HG03342 (cell line): Measurements from ENCODE around the gene UBE2D2.

Source experiments
- ATAC-seq: cut with Tn5 transposase; IDR thresholded peaks from one replicate; pipeline ENCODE4 v1.9.1; 2021; ENCODE audit warnings: mild to moderate bottlenecking, moderate library complexity; ENCODE audit not compliant: unreplicated experiment

UBE2D2 gene

DNA sequence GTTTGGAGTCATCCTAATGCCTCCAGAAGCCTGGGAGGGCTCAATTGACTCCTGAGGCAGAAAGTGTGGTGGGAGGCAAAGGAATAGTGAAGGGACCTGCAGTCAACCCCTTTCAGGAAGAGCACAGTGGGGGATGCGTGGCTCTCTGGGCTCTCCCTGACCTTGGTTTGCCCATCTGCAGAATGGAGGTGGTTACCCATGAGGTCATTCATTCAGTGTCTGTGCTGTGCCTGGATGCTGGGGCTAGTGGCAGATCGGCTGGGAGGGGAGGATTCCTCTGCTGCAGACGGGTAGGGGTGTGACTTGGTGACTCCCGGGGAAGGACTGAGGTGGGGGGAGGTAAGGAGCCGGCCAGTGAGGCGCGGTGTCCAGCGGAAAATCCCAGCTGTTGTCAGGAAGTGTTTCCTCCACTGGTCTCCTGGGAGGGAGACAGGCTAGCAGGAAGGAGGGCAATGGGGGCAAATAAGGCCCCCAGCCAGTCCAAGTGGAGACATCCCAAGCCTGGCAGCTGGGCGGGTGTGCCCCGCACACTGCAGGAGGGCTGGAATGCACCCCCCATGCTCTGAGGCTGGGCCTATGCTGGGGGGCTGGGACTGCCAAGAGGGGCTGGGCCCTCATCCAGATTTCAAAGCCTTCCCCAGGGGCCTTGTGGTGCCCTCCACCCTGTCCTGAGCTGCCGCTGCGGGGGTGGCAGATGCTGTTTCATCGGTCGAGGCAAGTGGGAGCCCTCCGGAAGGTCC, 98.0 kb downstream of the UBE2D2 start:
- ATAC-seq = no peak

DNA sequence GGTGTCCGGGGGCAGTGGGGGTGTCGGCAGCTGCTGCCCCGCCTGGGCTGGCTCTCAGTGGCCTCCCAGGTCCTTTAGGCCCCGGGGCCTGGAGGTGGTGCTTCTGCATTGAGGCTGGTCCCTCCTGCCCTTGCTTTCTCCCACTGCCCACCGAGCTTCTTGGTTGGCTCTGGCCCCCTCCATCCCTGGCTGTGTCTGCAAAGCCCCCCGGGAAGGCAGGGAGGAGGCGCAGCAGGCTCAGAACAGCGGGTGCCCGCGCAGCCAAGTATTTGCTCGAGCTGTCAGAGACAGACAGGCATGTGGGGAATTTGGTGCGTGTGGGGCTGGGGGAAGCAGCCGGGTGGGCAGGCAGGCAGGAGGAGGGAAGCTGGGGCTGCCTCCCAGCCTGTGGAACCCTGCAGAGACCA, 98.6 kb downstream of the UBE2D2 start:
- no peak for ATAC-seq

DNA sequence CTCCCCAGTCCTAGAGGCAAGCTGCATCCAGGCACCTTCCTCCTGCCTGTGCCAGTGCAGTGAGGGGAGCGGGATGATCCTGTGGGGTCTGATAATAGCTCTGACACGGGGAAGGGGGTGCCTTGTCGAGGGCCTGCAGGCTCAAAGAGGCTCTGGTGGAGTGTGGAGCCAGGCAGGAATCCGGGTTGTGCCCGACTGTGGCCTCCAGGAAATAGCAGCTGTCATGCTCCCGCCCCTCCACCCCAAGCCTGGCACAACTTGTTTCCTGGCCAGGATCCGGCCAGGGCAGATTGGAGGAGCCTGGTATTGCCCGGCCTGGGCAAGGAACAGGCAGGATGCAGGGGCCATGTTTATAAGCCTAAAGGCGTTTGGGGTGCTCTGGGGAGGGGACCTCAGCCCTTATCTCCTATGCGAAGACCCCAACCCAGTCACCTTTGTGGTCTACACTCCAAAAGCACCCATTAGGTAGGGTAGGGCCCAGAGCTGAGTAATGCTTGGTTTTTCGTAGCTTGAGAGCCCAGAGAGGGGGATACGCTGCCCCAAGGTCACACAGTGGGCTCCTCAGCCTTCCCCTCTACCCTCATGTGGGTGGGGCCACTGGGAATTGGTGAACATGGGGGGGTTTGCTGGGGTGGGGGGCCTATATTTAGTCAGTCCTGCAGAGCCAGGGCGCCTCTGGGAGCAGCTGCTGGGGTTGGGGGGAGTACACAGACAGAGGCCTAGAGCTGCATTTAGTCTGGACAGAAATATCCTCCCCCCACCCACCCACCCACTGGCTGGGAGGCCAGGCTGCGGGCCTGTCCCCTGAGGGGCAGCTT, 99.2 kb downstream of the UBE2D2 start:
- no peak for ATAC-seq

DNA sequence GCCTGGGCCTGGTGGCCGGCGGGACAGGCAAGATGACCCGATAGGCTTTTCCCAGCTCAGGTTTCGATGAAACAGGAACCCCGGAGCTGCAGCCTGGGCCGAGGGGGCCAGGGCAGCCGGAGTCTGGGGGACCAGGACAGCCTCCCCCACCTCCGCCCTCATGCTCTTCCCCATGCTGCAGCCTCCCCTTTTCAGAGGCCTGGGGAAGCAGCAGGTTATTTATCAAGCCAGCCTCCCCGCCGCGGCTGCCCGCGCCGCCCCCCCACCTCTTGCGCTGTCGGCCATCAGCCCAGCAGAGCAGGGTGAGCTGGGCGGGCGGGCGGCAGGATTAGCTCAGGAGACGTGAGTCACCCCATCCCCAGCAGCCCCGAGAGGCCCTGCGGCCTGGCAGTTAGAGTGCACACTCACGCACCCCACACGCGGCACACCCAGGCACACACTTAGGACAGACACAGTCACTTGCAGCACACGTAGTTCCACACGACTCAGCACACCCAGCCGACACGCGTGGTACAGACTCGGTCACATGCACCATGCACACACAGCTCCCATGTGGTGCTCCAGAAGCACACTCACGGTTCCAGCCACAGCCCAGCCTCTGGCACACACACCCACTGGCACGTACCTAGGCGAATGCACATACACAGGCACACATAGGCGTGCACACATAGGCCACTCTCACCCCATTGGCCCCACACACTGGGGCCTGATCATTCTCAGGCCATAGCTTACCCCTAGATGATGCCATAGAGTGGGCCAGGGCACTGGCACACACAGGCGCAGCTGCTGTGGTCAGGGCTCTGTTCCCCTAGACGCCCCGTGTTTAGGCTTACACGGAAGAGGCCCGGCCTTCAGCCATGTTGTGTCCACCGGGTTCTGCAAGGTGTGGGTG, 100.0 kb downstream of the UBE2D2 start:
- ATAC-seq = peak; percentile 17

DNA sequence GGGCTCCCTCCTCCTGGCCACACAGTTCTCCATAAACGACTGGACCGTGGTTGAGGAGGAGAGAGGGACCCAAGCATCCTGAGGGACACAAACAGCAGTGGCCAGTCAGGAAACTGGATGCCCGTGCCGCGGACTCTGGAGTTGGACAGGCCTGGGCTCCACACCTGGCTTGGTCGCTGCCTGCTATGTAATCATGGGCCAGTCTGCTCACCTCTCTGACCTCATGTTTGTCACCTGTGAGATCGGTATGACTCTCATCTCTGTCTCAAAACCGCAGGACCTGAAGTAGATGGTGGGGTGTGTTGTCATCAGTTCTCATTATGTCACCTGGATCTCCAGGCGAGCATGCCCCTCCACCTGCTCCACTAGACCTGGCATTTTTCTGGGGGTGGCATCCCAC, 101.5 kb downstream of the UBE2D2 start:
- no peak for ATAC-seq

DNA sequence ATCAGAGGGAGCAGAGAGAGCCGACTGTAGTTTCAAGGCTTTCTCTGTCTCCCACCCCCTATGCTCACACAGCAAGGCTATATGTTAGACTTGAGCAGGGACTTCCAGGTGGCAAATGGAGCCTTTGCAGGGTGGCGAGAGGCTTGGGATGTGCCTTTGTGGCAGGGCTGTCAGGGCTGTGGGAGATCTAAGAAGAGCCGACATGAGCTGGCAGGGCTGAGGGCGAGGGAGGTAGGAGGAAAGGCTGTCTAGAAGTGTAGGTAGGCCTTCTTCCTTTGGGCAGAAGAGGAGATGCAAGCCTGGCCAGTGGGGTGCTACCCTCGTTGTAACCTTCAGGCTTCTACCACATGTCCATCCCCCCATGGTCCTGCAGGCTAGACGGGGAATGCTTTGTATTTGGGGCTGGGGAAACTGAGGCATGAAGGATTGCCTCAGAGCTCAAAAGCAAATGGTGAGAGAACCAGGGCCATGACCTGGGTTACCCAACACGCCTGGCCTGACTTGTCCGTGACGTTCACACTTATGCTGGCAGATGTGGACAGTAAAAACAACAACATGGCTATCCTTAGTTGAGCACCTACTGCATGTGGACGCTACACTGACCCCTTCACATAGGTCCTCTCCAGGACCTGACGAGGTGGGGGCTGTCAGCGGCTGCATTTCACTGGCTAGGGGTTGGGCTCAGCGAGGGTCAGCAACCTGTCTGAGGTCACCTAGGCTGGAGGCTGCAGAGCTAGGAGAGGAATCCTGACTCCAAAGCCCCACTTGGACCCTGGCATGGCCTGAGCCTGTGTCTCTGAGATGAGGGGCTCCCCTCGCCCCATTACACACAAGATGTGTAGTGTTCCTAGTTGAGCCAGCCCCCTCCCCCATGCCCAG, 102.3 kb downstream of the UBE2D2 start:
- ATAC-seq = no peak

DNA sequence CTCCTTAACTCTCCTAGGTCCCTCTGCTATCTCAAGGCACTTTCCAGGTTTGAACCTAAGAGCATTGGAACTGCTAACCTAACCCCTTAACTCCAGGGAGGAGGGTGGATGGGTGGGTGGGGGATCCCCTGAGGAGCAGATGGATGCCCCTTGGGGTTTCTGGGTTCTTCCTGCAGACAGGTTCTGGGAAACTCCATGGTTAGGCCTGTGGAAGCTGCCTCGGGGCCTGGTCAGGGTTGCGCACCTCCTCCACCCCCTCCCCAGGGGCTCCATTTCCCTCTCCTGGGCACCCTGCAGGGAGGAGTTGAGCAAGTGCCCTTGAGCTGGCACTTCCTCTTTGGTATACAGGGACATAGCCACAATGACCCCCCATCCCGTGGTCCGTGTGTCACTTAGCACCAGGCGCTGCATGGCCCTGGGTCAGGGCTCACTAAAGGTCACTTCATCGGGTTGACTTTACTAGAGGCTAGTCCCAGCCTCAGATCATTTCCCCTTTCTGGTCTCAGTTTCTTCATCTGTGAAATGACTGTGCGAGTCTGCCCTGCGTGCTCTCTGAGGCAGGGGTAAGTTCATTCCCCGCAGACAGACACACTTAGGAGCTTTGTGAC, 103.1 kb downstream of the UBE2D2 start:
- ATAC-seq = peak; percentile 54

DNA sequence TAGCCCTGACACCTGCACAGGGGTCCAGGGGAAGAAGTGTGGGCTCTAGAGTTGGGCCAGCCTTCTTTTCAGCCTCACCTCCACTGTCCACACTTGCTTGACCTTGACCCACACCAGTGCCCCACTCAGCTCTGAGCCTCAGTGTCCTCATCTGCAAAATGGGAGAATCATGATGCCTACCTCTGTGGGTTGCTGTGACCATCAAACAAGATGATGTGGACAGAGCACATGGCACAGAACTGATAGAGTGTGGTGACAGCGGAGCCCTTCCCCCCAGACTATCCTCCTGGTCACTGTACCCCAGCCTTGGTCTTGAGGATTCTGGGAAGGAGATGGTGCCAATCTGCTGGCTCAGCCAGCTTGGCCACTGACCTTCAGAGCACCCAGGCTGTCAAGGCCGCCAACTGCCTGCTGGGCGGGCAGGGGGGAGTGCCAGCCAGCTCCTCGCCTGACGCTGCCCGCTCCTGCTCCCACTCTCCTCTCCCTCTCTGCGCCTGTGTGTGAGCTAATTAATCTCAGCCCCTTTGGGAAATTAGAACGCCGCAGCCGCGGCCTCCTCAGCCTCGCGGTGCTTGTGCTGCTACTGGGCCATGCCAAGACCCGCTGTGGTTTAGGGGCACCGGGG, 103.7 kb downstream of the UBE2D2 start:
- ATAC-seq = no peak

DNA sequence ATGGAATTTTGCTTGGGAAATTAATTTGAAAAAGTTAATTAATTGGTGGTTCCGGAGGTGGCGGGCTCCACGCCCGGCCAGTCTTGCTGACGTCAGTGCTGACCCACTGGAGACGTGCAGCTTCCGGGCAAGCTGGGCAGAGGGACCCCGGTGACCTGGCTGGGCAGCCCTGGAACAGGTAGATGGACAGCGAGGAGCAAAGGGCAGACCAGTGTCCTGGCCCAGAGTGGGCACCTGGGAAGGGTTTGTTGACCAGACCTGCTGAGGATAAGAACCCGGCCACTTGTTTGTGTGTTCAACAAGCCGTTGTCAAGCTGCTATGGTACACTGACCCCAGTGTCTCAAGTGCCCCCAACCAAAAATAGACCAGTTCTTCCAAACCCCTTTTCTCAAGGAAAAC, 104.5 kb downstream of the UBE2D2 start:
- ATAC-seq = no peak

DNA sequence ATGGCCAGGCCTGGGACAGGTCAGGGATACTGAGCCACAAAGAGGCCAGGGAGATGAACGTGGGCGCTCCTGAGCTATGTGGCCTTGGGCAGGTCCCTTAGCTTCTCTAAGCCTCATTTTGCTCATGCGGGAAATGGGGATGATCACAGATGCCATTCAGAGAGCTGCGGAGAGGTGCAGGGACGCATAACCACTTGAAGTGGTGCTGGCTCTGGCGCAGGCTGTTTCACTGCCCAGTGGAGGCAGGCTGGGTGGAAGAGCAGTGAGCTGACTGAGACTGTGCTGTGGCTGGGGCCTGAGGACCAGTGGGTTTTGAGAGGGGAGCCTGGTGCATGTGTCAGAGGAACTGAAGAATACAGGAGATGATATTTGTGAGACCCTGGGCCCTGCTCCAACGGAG, 105.4 kb downstream of the UBE2D2 start:
- no peak for ATAC-seq

DNA sequence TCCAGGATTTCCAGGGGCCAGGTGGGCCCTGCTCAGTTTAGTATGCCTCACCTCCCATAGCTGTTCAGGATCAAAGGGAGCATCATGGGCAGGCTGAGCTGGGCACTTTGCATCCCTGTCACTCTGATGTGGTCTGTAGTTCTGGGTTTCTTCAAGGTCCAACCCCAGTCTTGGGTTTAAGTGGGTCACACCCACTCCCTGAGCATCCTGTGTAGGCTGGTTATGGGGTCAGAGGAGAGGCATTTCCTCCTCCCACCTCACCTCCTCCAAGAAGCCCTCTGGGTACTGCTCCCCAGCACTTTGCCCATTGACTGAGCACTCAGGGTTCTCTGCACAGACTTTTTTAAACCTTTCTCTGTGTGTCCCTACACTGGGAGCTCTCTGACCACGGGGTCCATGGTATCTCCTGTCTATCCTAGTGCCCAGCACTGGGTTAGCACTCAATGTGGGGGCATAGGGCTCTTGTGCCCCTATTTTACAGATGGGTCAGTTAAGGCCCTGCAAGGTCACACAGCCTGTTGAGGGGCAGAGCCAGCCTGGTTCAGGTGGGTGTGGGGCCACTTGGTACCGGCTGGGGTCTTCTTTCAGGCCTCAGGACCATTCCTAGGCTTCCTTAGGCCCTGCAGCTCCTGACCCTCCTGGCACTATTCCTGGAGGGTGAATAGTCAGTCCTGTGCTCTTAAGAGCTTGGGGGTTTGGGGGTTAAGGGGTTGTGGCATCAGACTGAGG, 106.0 kb downstream of the UBE2D2 start:
- no peak for ATAC-seq

DNA sequence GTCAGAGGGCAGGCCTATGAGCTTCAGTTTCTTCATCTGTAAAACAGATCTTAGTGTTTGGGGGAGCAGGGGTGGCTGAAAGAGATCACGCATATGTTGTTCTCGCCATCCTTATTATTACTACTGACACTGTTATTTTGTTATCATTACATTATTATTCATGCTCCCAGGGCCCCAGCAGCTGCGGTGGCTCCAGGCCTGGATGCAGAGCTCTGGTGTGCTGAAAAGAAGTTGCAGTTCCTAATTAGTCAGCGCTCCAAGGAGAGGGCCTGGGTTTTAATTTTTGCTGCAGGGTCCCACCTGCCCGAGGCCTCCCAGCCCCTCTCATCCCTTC, 106.6 kb downstream of the UBE2D2 start:
- ATAC-seq = no peak

DNA sequence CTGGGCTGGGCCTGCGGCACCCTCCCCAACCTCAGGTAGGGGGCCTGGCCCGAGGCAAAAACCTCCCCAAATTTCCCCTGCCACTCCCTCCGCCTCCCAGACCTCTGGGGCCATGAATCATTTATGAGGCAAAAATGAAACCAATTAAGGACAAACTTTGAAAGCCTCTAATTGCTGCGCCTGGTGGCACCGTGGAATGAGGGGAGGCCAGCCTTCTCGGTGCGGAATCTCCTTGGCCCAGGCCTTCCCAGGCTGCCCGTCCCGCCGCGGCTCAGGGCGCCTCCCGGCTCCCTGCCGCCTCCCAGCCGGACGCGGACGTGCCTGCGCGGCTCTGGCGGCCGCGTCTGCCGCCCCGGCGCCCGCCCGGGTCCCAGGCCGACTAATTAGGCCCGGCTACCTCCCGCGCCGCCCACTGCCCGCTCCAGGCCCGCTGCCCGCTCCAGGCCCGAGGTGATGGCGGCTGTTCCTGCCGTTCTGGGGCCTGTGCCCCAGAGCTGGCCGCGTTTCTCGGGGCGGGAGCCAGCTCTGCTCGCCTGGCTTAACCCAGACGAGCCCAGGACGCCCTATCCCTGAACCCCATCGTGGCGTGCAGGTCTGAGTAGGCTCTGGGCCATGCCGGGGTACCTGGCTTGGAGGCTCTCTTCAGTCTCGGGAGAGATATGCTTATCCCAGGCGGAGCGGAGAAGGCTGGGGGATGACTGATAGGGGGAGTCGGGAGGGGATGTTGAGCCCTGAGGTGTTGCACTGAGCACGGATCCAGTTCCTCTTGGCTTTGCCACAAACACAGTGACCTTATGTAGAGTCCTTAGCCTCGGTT, 107.1 kb downstream of the UBE2D2 start:
- ATAC-seq = no peak

DNA sequence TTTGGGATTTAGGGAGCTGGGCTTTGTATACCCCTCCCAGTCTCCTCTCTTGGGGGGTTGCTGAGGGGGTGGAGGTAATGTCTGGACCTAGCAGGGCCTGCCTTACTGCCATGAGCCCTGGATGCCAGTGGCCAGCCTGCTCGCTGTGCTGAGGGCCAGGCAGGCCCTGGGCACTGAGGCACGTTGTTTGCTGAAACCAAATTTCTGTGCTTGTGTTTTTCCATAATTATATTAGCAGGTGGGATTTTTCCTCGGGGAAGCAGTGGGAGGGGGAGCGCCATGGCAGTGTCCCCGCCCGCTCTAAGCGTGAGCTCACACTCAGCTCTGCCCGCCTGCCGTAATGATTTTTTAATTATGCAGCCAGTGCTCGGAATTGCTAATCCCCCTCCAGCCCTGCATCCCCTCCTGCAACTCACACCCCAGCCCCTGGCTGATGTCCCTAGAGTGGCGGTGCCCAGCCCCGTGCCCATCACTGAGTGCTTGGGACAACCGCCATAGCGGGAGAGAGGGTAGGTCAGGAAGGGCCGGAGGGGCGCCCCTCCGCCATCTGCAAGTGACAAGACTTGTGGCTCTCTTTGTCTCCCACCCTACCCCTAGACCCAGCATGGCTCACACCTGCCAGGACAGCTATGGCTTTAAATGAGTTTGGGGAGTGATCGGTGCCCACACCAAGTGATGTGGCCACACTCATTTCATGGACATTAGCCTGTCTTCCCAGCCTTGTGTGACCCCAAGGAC, 108.0 kb downstream of the UBE2D2 start:
- ATAC-seq = no peak

DNA sequence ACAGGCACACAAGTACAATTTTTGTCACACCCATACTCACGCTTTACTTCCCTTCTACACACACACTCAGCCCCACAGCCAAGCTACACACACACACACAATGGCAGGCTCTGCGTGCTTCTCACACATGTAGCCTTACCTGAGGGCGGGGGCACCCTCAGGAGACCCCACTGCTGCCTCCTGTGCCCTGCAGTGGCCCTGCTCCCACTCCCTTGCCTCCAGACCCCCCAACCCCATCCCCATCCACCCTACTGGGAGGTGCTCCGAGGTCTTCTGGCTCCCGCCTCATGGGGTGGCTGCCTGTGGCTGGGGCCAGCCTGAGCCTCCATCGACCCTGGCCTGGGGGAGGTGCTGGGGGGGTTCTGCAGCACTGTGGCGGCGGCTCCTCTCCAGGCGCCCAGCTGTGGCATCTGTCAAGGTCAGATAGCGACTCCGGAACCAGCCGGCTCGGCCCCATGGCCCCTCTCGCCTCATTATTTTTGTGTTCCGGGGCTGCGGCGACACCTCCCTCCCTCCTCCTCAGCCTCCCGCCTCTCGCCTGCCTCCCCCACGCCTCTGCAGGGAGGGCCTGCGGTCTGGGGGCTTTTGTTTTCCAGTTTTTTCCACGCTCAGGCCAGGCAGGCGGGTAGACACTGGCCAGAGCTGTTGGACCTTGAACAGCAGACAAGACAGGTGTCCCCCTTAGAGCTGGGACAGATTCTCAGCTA, 108.7 kb downstream of the UBE2D2 start:
- ATAC-seq = peak; percentile 24

DNA sequence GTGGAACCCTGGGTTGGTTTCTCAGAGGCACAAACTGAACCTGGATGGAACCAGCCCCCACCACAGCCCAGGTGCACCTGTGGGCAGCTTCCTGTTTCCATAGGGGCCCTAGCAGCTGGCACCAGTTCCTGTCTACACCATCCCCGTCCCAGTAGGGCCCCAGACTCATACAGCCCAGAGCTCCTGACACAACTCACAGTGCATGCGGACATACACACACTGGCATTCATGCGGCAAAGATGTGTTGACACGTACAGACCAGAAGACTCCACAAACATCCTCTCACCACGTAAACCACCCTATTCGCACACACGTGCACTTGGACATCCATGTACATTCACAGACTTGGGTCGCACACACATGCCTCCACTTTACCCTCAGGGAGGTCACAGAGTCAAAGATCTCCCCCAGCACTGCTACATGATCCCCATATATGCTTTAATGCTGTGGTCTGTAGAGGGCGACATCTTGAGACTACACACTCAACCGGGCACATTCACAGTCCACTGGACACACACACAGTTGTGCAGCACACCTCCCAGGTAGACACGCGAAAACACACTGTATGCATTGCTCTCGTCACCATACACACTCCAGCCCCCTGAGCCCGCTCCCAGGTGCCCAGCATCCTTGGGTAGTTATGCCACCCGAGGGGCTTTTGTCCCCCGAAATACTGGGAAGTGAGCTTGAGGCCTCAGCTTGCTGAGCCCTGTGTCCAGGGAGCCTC, 109.4 kb downstream of the UBE2D2 start:
- peak; percentile 57 for ATAC-seq
